Gastrocnemius medialis (tissue), 4 donors: Measurements from ENCODE around the gene RSU1.

Experiments used
- POLR2A ChIP-seq, 2 donors: fragments of 450-650 bp; IDR thresholded peaks; one replicate each; pipeline ENCODE4 v1.6.1; 2017; ENCODE audit warnings: antibody characterized with exemption in 2 of 2, mild to moderate bottlenecking in 2 of 2, moderate library complexity in 2 of 2
- TF ChIP-seq, protein P1 (sequence below), 5 experiments: fragments of 450-650 bp in 3 of 5; fragments of 200-600 bp in 2 of 5; sonication (generic) in 2 of 5; IDR thresholded peaks in 4 of 5; conservative IDR thresholded peaks in 1 of 5; 1 replicate in 4 of 5; 2 replicates in 1 of 5; pipeline ENCODE4 v1.5.1; 2016 to 2019; ENCODE audit warnings: antibody characterized with exemption in 5 of 5, mild to moderate bottlenecking in 3 of 5, moderate library complexity in 3 of 5

- TF ChIP-seq, protein P1, sequence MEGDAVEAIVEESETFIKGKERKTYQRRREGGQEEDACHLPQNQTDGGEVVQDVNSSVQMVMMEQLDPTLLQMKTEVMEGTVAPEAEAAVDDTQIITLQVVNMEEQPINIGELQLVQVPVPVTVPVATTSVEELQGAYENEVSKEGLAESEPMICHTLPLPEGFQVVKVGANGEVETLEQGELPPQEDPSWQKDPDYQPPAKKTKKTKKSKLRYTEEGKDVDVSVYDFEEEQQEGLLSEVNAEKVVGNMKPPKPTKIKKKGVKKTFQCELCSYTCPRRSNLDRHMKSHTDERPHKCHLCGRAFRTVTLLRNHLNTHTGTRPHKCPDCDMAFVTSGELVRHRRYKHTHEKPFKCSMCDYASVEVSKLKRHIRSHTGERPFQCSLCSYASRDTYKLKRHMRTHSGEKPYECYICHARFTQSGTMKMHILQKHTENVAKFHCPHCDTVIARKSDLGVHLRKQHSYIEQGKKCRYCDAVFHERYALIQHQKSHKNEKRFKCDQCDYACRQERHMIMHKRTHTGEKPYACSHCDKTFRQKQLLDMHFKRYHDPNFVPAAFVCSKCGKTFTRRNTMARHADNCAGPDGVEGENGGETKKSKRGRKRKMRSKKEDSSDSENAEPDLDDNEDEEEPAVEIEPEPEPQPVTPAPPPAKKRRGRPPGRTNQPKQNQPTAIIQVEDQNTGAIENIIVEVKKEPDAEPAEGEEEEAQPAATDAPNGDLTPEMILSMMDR (IDR thresholded peaks at IDR 0.05 in 4 of 5, conservative IDR thresholded peaks at IDR 0.05 in 1 of 5) = no peak
- no peak for TF ChIP-seq POLR2A (IDR thresholded peaks at IDR 0.05)
These were observed 204.9 kb downstream of the RSU1 start for GRCh38 chr10:16612115-16612980.
